ENCODE measurements around the gene MEOX2. TPM values are rescaled to one million over a fixed set of nuclear protein-coding genes. Genes with fewer than 3 reads are reported as not detected.

The MEOX2 gene
- total and polyA plus RNA-seq, 10 of the 15 experiments (the other 5 are each of a cell fraction or from before 2014, with no cell fraction given), result not detected

DNA sequence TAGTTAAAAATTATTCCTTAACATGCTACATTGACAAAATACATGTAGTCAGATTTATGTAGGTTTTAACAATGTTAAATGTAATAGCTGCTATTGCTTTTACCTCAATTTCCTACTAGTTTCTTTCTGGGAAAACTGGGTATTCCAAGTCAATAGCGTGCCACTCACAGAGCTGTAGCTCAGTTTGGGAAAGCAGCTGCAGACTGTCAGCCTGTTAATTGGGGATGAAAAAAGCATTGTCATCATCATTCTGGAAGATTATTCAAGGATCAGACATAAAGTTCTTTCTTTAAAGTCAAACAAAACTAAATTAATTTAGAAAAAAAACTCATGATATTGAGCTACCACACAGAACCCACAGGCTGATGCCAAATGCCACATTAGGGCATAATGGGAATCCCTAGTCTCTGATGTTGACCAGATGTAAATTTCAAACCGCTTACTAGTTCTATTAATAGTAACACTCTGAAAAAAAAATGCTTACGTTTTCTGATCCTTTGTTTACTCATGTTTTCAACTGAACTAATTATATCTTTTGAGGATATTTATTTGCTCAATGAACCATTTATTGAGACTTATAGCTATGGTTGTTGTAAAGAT is 105.0 kb downstream of the MEOX2 start:
- Histone ChIP-seq H3K9me3 (replicated peaks; ENCODE audit: control insufficient read depth, insufficient read depth, low read length) (no peaks in the 10 kb centered on the region; the same call in 2 of the 3 replicates), H3K79me2 (ENCODE audit: control insufficient read depth, insufficient read depth, low read length) (no peaks in the 10 kb centered on the region), H3K4me3 (no peak overlapping the region), H4K20me1 (ENCODE audit: control insufficient read depth, insufficient read depth) (no peaks in the 10 kb centered on the region), H3K4me2 (ENCODE audit: control insufficient read depth, insufficient read depth) (no peak overlapping the region), H3K4me1 (ENCODE audit: control insufficient read depth, insufficient read depth, low read length) (no peaks in the 10 kb centered on the region), H3K36me3 (ENCODE audit: control insufficient read depth in 2 of 2, insufficient read depth in 2 of 2, low read length in 1 of 2) (no peaks in the 10 kb centered on the region), H3K9ac (ENCODE audit: control insufficient read depth, insufficient read depth, low read length) (no peak overlapping the region), H3K27me3 (replicated peaks in 1 of 2; ENCODE audit: control insufficient read depth in 2 of 2, insufficient read depth in 2 of 2, low read length in 1 of 2) (no peaks in the 10 kb centered on the region), H3K27ac (ENCODE audit: control insufficient read depth, insufficient read depth) (no peak overlapping the region), H2AFZ (ENCODE audit: control insufficient read depth, low read depth, low read length) (no peak overlapping the region)
- 24% methylated on average over 3 of the region's 3 CpGs for WGBS (ENCODE audit: insufficient coverage, insufficient replicate concordance, low lambda C conversion rate, missing lambda C conversion rate)
- in situ Hi-C loops (cut with MboI), result no loop called here
- BruUV-seq (replicated peaks), result no TSS peak
- POLR2A ChIA-PET, result interaction anchor here (1.0 to 1.3 kb wide), 2 partner anchors 27 to 164 kb away, joined by 3 to 4 read pairs; no protein-coding TSS in a partner anchor
- DNase-seq (ENCODE audit: low read depth, low spot score), result no peak
- CTCF ChIA-PET, result interaction anchor here (0.7 to 3.1 kb wide), 6 partner anchors 11 to 254 kb away, joined by 3 to 25 read pairs (median 6); partner anchors contain the start of gene AGMO
- 0 out of 2 replicates have a peak, but pooled peaks have one; percentile 13 for TF ChIP-seq ZNF384 (IDR thresholded peaks at IDR 0.05; ENCODE audit: borderline replicate concordance, low read depth, low read length)
- TF ChIP-seq MLLT1 (IDR thresholded peaks at IDR 0.05), result 0 out of 2 replicates have a peak, but pooled peaks have one; percentile 2
- no peak for TF ChIP-seq SUZ12 (IDR thresholded peaks at IDR 0.05; ENCODE audit: unreplicated experiment)
- peak; percentile 45 for TF ChIP-seq MEF2B (IDR thresholded peaks at IDR 0.05; ENCODE audit: partially characterized antibody, poor library complexity, severe bottlenecking)
- RAD21 ChIA-PET (ENCODE audit: unreplicated experiment), result interaction anchor here (1.2 to 3.8 kb wide), 8 partner anchors 13 to 252 kb away, joined by 3 to 29 read pairs (median 4); partner anchors contain the start of gene AGMO
- intact Hi-C loops (cut with micrococcal nuclease; ENCODE audit: unreplicated experiment), result no loop called here
- FAIRE-seq, result no peak
- SMC1A ChIA-PET (ENCODE audit: uncharacterized antibody, unreplicated experiment), result interaction anchor here (0.8 to 2.6 kb wide), 15 partner anchors 13 to 228 kb away, joined by 3 to 26 read pairs (median 4); partner anchors contain the start of gene AGMO
- ATAC-seq, result peak; percentile 60

All from GM12878 (cell line).